ENCODE data around the gene LDLRAD4. TPM values are rescaled to one million over a fixed set of nuclear protein-coding genes. Genes with fewer than 3 reads are reported as not detected.
"Not testable (repeated sequence)": the region's sequence is repeated elsewhere in the genome, so short reads cannot be mapped to it uniquely, and the experiment has no call there.

LDLRAD4 gene
- total RNA-seq, 2 experiments from 2014 or later, result 28.4 to 30.1 TPM

DNA sequence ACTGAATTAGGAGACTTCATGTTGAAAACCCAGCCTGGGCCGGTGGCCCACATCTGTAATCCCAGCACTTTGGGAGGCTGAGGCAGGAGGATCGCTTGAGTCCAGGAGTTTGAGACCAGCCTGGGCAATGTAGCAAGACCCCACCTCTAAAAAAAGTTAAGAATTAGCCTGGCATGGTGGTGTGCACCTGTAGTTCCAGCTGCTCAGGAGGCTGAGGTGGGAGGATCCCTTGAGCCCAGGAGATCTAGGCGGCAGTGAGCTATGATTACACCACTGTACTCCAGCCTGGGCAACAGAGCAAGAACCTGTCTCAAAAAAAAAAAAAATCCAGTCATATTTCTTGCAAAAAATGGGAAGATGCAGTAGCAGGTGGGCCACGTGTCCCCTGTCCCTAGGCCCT, 257.8 kb downstream of the LDLRAD4 start:
- DNase-seq; H3K27ac Mint-ChIP-seq; H3K9me3 Mint-ChIP-seq; CTCF ChIA-PET; POLR2A ChIA-PET; H3K4me3 Mint-ChIP-seq; intact Hi-C loops (cut with micrococcal nuclease); H3K27me3 Mint-ChIP-seq: not testable (repeated sequence)
- Mint-ChIP-seq H3K36me3 (peaks cover 20% of the 10 kb centered on the region), H3K4me1 (ENCODE audit: low read depth) (peaks cover 11% of the 10 kb centered on the region)

DNA sequence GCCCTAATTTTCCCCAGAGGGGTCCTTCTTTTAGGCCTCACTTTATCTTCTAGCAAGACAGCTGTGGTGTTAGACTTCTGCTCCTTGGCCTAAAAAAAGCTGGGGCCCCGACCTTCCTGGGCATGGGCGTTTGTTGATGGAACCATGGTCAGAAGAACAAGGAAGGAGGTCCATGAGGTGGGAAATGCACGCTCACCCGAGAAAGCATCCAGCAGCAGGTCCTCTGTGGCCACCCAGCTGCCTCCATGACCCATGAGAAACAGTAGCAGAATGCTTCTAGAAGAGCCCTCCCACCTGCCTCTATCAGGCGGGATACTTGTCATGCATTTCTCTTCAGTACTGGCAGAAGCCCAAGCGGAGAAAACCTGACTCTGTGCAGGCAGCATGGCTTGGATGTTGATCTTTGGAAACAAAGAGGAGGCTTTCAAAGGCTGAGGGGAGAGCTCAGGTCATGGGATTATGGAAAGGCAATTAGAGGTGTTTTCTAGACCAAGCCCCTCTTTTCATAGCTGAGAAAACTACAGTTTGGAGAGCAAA, 258.7 kb downstream of the LDLRAD4 start:
- peaks cover 15% of the 10 kb centered on the region for H3K4me1 Mint-ChIP-seq (ENCODE audit: low read depth)
- intact Hi-C loops (cut with micrococcal nuclease), result no loop called here
- ChIA-PET CTCF (no interaction called here), POLR2A (no interaction called here)
- no peaks in the 10 kb centered on the region for H3K27me3 Mint-ChIP-seq
- no peak for DNase-seq
- no peaks in the 10 kb centered on the region for H3K9me3 Mint-ChIP-seq
- peaks cover 20% of the 10 kb centered on the region for H3K36me3 Mint-ChIP-seq
- H3K27ac Mint-ChIP-seq, result no peak overlapping the region
- no peak overlapping the region for H3K4me3 Mint-ChIP-seq

DNA sequence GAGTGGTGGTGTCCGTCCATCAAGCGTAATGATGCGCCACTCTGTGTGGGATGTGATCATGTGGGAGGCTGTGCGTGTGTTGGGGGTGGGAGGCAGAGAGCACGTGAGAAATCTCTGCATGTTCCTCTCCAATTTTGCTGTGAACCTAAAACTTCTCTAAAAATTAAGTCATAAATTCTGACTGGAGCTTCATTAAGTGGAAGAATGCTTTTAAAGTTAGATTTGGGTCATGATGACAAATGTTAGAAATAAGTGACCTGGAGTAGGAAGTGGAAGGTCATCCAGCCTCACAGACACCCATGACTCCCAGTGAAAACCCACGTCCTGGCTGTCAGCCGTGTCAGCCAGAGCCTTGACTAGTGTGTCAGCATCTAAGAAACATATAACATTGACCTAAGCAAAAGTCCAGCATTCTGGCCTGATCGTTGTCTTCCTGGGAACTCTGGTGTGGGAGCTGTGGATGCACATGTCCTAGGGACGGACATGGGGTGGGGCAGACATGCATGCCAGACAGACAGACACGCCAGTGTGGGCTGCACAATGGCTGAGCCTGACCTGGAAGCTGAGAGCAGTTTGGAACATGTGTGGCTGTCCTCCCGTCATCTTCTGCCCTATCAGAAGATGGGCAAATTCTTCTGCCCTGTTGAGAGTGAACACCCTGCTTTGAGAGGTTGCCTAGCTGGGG, 262.2 kb downstream of the LDLRAD4 start:
- CTCF ChIA-PET, result no interaction called here
- H3K4me1 Mint-ChIP-seq (ENCODE audit: low read depth), result peaks cover 21% of the 10 kb centered on the region
- no peak for DNase-seq

DNA sequence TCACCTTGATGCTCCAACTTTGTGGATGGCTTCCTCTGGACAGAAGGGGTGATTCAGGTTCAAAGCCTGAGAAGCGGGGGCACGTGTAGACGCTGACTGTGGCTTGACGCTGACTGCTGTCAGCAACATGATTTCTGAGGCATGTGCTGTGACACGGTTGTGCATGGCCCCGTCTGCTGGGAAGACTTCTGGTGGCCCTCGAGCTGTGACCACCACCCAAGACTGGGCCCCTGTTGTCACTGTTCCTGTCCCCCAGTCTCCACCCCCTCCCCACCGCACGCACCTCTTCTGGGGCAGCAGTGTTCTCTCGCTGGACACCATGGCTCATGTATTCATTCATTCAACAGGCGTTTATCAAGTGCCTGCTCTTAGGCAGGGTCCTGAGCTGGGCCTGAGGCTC, 262.8 kb downstream of the LDLRAD4 start:
- Mint-ChIP-seq H3K27ac (peak overlapping the region; percentile 46), H3K4me1 (ENCODE audit: low read depth) (peaks cover 21% of the 10 kb centered on the region), H3K4me3 (no peak overlapping the region), H3K9me3 (no peaks in the 10 kb centered on the region), H3K27me3 (no peaks in the 10 kb centered on the region), H3K36me3 (peaks cover 2% of the 10 kb centered on the region)
- intact Hi-C loops (cut with micrococcal nuclease), result no loop called here
- POLR2A ChIA-PET, result no interaction called here
- no peak for DNase-seq
- CTCF ChIA-PET, result no interaction called here

More for the DNA sequence above, 262.2 kb downstream of the LDLRAD4 start:
- intact Hi-C loops (cut with micrococcal nuclease), result no loop called here
- Mint-ChIP-seq H3K27ac (no peak overlapping the region), H3K9me3 (no peaks in the 10 kb centered on the region), H3K27me3 (no peaks in the 10 kb centered on the region), H3K4me3 (no peak overlapping the region), H3K36me3 (peaks cover 3% of the 10 kb centered on the region)
- POLR2A ChIA-PET, result interaction anchor here (0.6 kb wide), 1 partner anchor 264 kb away, joined by 3 read pairs; no protein-coding TSS in a partner anchor

DNA sequence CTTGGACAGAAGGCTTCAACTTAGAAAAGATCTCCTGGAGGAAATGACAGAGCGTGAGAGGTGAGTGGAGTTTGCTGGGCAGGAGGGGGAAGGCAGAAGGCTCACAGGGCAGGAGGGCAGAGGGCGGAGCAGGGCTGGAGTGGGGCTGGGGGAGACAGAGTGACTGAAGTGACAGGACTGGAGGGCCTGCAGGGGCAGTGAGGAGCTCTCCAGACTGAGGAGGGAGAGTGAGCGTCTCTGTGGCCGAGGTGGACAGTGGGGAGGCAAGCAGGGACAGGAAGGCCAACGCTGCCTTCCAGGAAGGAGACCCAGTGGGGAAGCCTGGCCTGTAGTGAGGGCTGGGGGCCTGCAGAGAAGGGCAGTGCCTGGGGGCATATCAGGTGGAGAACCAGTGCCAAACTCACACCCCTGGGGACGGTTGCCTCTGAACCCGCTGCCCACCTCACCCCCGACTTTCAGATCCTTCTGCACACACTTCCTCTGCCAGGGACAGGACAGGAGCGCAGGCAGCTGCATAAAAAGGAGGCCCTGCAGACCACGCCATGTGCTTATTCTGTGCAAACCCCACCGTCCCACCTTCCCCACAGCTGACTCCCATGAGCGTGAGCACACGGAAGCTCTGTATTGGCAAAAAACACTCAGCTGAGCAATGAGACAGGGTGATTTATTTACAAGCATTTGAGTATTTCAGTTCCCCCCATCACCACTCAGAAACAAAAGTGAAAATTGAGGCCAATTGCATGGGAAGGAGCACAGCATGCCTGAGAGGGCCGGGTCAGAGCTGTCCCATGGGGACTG, 263.5 kb downstream of the LDLRAD4 start:
- Mint-ChIP-seq H3K4me1 (ENCODE audit: low read depth) (peaks cover 21% of the 10 kb centered on the region), H3K36me3 (peaks cover 2% of the 10 kb centered on the region), H3K27me3 (no peaks in the 10 kb centered on the region), H3K9me3 (no peaks in the 10 kb centered on the region), H3K4me3 (no peak overlapping the region), H3K27ac (peak overlapping the region; percentile 46)
- intact Hi-C loops (cut with micrococcal nuclease), result no loop called here
- no peak for DNase-seq
- ChIA-PET POLR2A (no interaction called here), CTCF (interaction anchor here (1.6 kb wide), 1 partner anchor 342 kb away, joined by 3 read pairs; the partner anchor contains the start of gene MC5R)

GRCh38 chr18:13482618-13482945, 264.0 kb downstream of the LDLRAD4 start:
- intact Hi-C loops (cut with micrococcal nuclease), result no loop called here
- CTCF ChIA-PET, result interaction anchor here (1.6 kb wide), 2 partner anchors 266 to 342 kb away, joined by 3 to 5 read pairs; partner anchors contain the start of gene MC5R
- no peaks in the 10 kb centered on the region for H3K9me3 Mint-ChIP-seq
- H3K36me3 Mint-ChIP-seq, result peaks cover 2% of the 10 kb centered on the region
- POLR2A ChIA-PET, result no interaction called here
- H3K4me3 Mint-ChIP-seq, result no peak overlapping the region
- DNase-seq, result no peak
- H3K27me3 Mint-ChIP-seq, result no peaks in the 10 kb centered on the region
- H3K27ac Mint-ChIP-seq, result no peak overlapping the region
- peaks cover 24% of the 10 kb centered on the region for H3K4me1 Mint-ChIP-seq (ENCODE audit: low read depth)

DNA sequence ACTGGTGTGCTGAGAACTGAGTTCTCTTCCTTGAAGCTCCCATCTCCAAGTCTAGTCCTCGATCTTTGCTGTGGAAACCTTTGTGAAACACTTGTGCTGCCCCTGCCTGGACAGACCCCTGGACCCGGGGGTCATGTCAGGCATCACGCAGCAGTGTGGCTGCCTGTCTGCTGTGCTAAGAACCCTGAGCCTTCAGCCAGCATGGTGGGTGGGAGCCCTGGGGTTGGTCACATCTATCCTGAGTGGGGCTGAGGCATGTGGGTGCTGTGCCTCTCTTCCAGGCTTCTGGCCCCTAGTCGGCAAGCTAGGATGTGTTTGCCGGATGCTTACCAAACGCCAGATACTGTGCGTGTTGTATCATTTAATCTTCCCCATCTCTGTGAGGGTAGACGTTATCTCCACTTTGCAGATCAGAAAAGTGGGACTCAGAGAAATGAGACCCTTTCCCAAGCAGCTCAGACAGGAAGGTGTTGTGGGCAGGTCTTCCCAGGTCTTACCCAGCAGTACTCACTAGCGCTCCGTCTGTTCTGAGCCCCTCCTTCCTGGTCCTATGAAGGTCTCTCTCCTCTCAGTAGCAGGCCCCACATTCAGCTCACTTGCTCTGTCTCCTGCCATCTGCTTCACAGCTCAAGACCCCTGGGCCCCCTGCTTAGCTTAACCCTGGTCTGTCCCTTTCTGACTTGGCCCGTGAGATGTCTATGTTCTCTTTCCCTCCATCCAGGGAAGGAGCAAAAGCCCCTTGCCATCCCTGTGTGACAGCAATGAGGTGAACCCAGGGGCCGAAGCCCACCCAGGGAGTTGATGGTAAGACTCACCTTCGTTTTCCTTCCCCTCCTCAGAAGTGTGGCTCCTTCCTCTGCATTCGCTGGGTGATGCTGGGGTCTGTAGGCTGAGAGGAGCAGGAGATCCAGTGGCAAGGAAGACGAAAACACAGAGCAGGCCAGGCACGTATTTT, 265.0 kb downstream of the LDLRAD4 start:
- no peak for DNase-seq
- Mint-ChIP-seq H3K9me3 (no peaks in the 10 kb centered on the region), H3K36me3 (peaks cover 2% of the 10 kb centered on the region), H3K4me1 (ENCODE audit: low read depth) (peaks cover 28% of the 10 kb centered on the region), H3K27ac (peak overlapping the region; percentile 40), H3K4me3 (no peak overlapping the region), H3K27me3 (no peaks in the 10 kb centered on the region)
- intact Hi-C loops (cut with micrococcal nuclease), result no loop called here
- CTCF ChIA-PET, result interaction anchor here (1.6 kb wide), 2 partner anchors 267 to 341 kb away, joined by 3 to 5 read pairs; partner anchors contain the start of gene MC5R
- POLR2A ChIA-PET, result no interaction called here

DNA sequence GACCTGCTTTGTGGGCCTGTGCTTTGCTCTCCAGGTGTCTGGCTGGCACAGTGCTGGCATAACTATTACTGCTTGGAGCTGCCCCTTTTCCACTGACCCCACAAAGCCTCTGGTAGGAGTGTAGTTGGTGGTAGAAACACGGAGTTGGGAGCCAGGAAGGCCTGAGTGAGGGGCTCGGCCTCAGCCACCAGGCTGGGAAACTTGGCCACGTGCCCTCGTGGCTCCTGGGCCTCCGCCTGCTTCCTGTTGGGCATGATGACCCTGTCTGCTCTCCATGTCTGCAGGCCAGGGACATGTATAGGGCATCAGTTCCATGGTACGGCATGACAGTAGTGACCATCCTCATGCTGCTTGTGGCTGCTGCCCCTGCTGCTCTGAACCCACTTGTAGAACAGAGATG, 266.6 kb downstream of the LDLRAD4 start:
- Mint-ChIP-seq H3K27me3 (no peaks in the 10 kb centered on the region), H3K36me3 (peaks cover 2% of the 10 kb centered on the region), H3K9me3 (no peaks in the 10 kb centered on the region), H3K4me3 (no peak overlapping the region), H3K27ac (no peak overlapping the region), H3K4me1 (ENCODE audit: low read depth) (peaks cover 32% of the 10 kb centered on the region)
- ChIA-PET POLR2A (no interaction called here), CTCF (no interaction called here)
- intact Hi-C loops (cut with micrococcal nuclease), result no loop called here
- no peak for DNase-seq

- Mint-ChIP-seq H3K27ac (no peak overlapping the region), H3K4me3 (no peak overlapping the region), H3K9me3 (no peaks in the 10 kb centered on the region), H3K27me3 (no peaks in the 10 kb centered on the region), H3K4me1 (ENCODE audit: low read depth) (peaks cover 32% of the 10 kb centered on the region), H3K36me3 (peaks cover 2% of the 10 kb centered on the region)
- CTCF ChIA-PET, result no interaction called here
- POLR2A ChIA-PET, result no interaction called here
- no peak for DNase-seq
- intact Hi-C loops (cut with micrococcal nuclease), result no loop called here
These were observed 267.0 kb downstream of the LDLRAD4 start for GRCh38 chr18:13485604-13486003.

DNA sequence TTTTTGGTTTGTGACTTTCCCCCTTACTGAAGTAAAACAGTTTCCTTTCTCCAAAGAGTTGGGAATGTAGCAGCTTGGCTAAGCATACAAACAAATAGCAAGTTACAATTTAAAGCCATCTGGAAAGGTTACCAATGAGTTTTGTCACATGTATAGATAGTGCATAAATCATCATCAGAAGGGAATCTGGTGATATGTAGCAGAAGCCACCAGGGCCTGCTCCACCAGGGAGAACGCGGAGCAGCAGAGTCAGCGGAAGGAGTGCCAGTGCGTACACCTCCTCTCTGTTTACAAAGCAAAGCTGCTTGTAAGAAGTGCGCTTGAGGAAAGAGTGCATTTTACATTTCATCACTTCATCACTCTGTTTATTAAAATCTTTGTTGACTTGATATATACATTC, 267.7 kb downstream of the LDLRAD4 start:
- no peak overlapping the region for H3K27ac Mint-ChIP-seq
- intact Hi-C loops (cut with micrococcal nuclease), result no loop called here
- H3K36me3 Mint-ChIP-seq, result peaks cover 2% of the 10 kb centered on the region
- H3K9me3 Mint-ChIP-seq, result no peaks in the 10 kb centered on the region
- ChIA-PET CTCF (no interaction called here), POLR2A (no interaction called here)
- peaks cover 32% of the 10 kb centered on the region for H3K4me1 Mint-ChIP-seq (ENCODE audit: low read depth)
- no peak for DNase-seq
- no peak overlapping the region for H3K4me3 Mint-ChIP-seq
- H3K27me3 Mint-ChIP-seq, result no peaks in the 10 kb centered on the region

DNA sequence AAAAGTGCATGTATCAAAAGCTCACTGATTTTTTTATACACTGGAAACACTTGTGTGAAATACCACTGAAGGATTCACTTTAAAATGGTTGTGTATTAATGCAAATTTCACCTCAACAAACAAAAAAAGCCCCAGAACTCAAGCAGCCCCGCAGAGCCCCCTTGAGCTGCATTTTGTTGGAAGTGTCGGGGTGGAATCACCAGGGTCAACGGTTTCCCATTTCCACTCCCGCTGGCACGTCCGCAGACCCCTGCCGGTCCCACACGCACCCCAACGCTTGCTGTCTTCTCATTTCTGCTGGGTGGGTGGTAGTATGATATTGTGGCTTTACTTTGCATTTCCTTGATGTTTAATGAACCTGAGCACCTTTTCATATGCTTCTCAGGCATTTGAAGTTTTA, 268.1 kb downstream of the LDLRAD4 start:
- H3K27me3 Mint-ChIP-seq, result no peaks in the 10 kb centered on the region
- H3K4me1 Mint-ChIP-seq (ENCODE audit: low read depth), result peaks cover 28% of the 10 kb centered on the region
- no peak overlapping the region for H3K27ac Mint-ChIP-seq
- no peaks in the 10 kb centered on the region for H3K9me3 Mint-ChIP-seq
- ChIA-PET POLR2A (no interaction called here), CTCF (no interaction called here)
- H3K4me3 Mint-ChIP-seq, result no peak overlapping the region
- intact Hi-C loops (cut with micrococcal nuclease), result no loop called here
- no peak for DNase-seq
- H3K36me3 Mint-ChIP-seq, result peaks cover 2% of the 10 kb centered on the region

GRCh38 chr18:13487237-13487636, 268.7 kb downstream of the LDLRAD4 start:
- Mint-ChIP-seq H3K9me3 (no peaks in the 10 kb centered on the region), H3K4me1 (ENCODE audit: low read depth) (peaks cover 25% of the 10 kb centered on the region), H3K36me3 (peaks cover 4% of the 10 kb centered on the region), H3K27me3 (no peaks in the 10 kb centered on the region), H3K27ac (no peak overlapping the region), H3K4me3 (no peak overlapping the region)
- no peak for DNase-seq
- CTCF ChIA-PET, result no interaction called here
- intact Hi-C loops (cut with micrococcal nuclease), result no loop called here
- POLR2A ChIA-PET, result no interaction called here
